Neural cell (in vitro differentiated cells): Measurements from ENCODE around the gene OXCT1. TPM values are rescaled to one million over a fixed set of nuclear protein-coding genes. Genes with fewer than 3 reads are reported as not detected.

Source experiments
- H2AFZ ChIP-seq: fragments of 200-600, 300-800 bp; sonication (generic), shearing (Covaris generic); 2 replicates; pipeline ENCODE4 v1.6.0; 2014; ENCODE audit warnings: low read depth, mild to moderate bottlenecking, antibody characterized with exemption, low read length, moderate library complexity
- H3F3A ChIP-seq: fragments of 200-600 bp; shearing (Covaris generic); 2 replicates; pipeline ENCODE4 v1.6.1; 2016; ENCODE audit warnings: mild to moderate bottlenecking, moderate library complexity, mixed read lengths, antibody characterized with exemption, low read length; ENCODE audit not compliant: insufficient read depth, poor library complexity, severe bottlenecking
- H3K27ac ChIP-seq: fragments of 200-600, 300-800 bp; sonication (generic), shearing (Covaris generic); 2 replicates; pipeline ENCODE4 v1.5.1; 2014; ENCODE audit warnings: mild to moderate bottlenecking, low read length, moderate library complexity
- H3K27me3 ChIP-seq: fragments of 300-800, 200-600 bp; sonication (generic), shearing (Covaris generic); 2 replicates; pipeline ENCODE4 v1.6.0; 2014; ENCODE audit warnings: mild to moderate bottlenecking, low read depth, low read length, moderate library complexity; ENCODE audit not compliant: insufficient read depth
- H3K36me3 ChIP-seq: fragments of 300-800, 200-600 bp; sonication (generic), shearing (Covaris generic); 2 replicates; pipeline ENCODE4 v1.5.1; 2014; ENCODE audit warnings: mild to moderate bottlenecking, antibody characterized with exemption, low read length, moderate library complexity; ENCODE audit not compliant: insufficient read depth
- H3K4me2 ChIP-seq: fragments of 300-800, 200-600 bp; sonication (generic), shearing (Covaris generic); 2 replicates; pipeline ENCODE4 v1.6.0; 2014; ENCODE audit warnings: mild to moderate bottlenecking, low read length
- H3K4me3 ChIP-seq: fragments of 300-800, 200-600 bp; sonication (generic), shearing (Covaris generic); 2 replicates; pipeline ENCODE4 v1.5.1; 2014; ENCODE audit warnings: mild to moderate bottlenecking, low read length, moderate library complexity
- H3K79me2 ChIP-seq: fragments of 200-600 bp; shearing (Covaris generic); replicated peaks from 2 replicates; pipeline ENCODE4 v1.6.0; 2014; ENCODE audit warnings: mild to moderate bottlenecking, low read length, moderate library complexity; ENCODE audit not compliant: insufficient read depth
- H3K9ac ChIP-seq: fragments of 300-800, 200-600 bp; sonication (generic), shearing (Covaris generic); 2 replicates; pipeline ENCODE4 v1.6.1; 2016; ENCODE audit warnings: mild to moderate bottlenecking, low read length, mixed read lengths
- H3K9me2 ChIP-seq: fragments of 200-600 bp; shearing (Covaris generic); 2 replicates; pipeline ENCODE4 v1.6.1; 2016; ENCODE audit warnings: mild to moderate bottlenecking, low read length, mixed read lengths; ENCODE audit not compliant: insufficient read depth
- H3K9me3 ChIP-seq: fragments of 200-600, 300-800 bp; sonication (generic), shearing (Covaris generic); 2 replicates; pipeline ENCODE4 v1.6.1; 2016; ENCODE audit warnings: mild to moderate bottlenecking, mixed run types, low read length, moderate library complexity, mixed read lengths
- H4K20me1 ChIP-seq: fragments of 200-600 bp; shearing (Covaris generic); 2 replicates; pipeline ENCODE4 v1.6.1; 2016; ENCODE audit warnings: mild to moderate bottlenecking, mixed run types; ENCODE audit not compliant: insufficient read depth
- EP300 ChIP-seq: fragments of 450-650 bp; conservative IDR thresholded peaks from 2 replicates; pipeline ENCODE4 v1.6.1; 2014; ENCODE audit warnings: antibody characterized with exemption, mild to moderate bottlenecking, moderate library complexity; ENCODE audit not compliant: poor library complexity, severe bottlenecking
- EZH2 ChIP-seq: fragments of 200-600, 300-800 bp; shearing (Covaris generic), sonication (generic); IDR thresholded peaks from 2 replicates; pipeline ENCODE4 v1.6.1; 2014; ENCODE audit warnings: antibody characterized with exemption, low read length, borderline replicate concordance, mild to moderate bottlenecking; ENCODE audit not compliant: insufficient read depth, poor library complexity, severe bottlenecking
- MXI1 ChIP-seq: fragments of 450-650 bp; conservative IDR thresholded peaks from 2 replicates; pipeline ENCODE4 v1.6.1; 2014; ENCODE audit warnings: antibody characterized with exemption, mild to moderate bottlenecking; ENCODE audit not compliant: poor library complexity, severe bottlenecking
- POLR2AphosphoS5 ChIP-seq: IDR thresholded peaks from 2 replicates; pipeline ENCODE4 v1.6.1; 2012
- RAD21 ChIP-seq: fragments of 450-650 bp; conservative IDR thresholded peaks from 2 replicates; pipeline ENCODE4 v1.6.1; 2014; ENCODE audit warnings: antibody characterized with exemption, mild to moderate bottlenecking, moderate library complexity
- REST ChIP-seq: IDR thresholded peaks from 2 replicates; pipeline ENCODE4 v1.6.1; 2012; ENCODE audit warnings: borderline replicate concordance
- SMC3 ChIP-seq: fragments of 450-650 bp; conservative IDR thresholded peaks from 2 replicates; pipeline ENCODE4 v1.6.1; 2014; ENCODE audit warnings: antibody characterized with exemption, mild to moderate bottlenecking, moderate library complexity; ENCODE audit not compliant: poor library complexity
- TAF1 ChIP-seq: IDR thresholded peaks from 2 replicates; pipeline ENCODE4 v1.6.1; 2012; ENCODE audit warnings: low read depth
- polyA plus RNA-seq: library from polyadenylated mRNA; depleted of rRNA; stranded (reverse); fragments of >200 nt; gene quantifications from 2 replicates; pipeline ENCODE4 v1.2.3, GENCODE V29; 2014
- TF ChIP-seq, protein P1 (sequence below): fragments of 450-650 bp; IDR thresholded peaks from 2 replicates; pipeline ENCODE4 v1.5.1; 2014; ENCODE audit warnings: antibody characterized with exemption, mild to moderate bottlenecking, moderate library complexity; ENCODE audit not compliant: poor library complexity, severe bottlenecking

Gene OXCT1
- polyA plus RNA-seq, 1 donor from 2014 or later, result 90.5 TPM

GRCh38 chr5:41722359-41722950 is 147.8 kb downstream of the OXCT1 start:
- no peak overlapping the region for H3K27ac ChIP-seq
- no peak overlapping the region for H3K9ac ChIP-seq
- H3K9me3 ChIP-seq, result no peaks in the 10 kb centered on the region
- no peaks in the 10 kb centered on the region for H3K79me2 ChIP-seq
- H3F3A ChIP-seq, result no peaks in the 10 kb centered on the region
- H3K36me3 ChIP-seq, result no peaks in the 10 kb centered on the region
- no peak overlapping the region for H3K4me2 ChIP-seq
- no peak overlapping the region for H2AFZ ChIP-seq
- H3K27me3 ChIP-seq, result no peaks in the 10 kb centered on the region
- TF ChIP-seq RAD21 (no peak), MXI1 (no peak), EZH2 (no peak), SMC3 (no peak), REST (no peak), POLR2AphosphoS5 (no peak), TAF1 (no peak), EP300 (no peak)
- TF ChIP-seq, protein P1, sequence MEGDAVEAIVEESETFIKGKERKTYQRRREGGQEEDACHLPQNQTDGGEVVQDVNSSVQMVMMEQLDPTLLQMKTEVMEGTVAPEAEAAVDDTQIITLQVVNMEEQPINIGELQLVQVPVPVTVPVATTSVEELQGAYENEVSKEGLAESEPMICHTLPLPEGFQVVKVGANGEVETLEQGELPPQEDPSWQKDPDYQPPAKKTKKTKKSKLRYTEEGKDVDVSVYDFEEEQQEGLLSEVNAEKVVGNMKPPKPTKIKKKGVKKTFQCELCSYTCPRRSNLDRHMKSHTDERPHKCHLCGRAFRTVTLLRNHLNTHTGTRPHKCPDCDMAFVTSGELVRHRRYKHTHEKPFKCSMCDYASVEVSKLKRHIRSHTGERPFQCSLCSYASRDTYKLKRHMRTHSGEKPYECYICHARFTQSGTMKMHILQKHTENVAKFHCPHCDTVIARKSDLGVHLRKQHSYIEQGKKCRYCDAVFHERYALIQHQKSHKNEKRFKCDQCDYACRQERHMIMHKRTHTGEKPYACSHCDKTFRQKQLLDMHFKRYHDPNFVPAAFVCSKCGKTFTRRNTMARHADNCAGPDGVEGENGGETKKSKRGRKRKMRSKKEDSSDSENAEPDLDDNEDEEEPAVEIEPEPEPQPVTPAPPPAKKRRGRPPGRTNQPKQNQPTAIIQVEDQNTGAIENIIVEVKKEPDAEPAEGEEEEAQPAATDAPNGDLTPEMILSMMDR, result no peak
- no peaks in the 10 kb centered on the region for H4K20me1 ChIP-seq
- no peak overlapping the region for H3K4me3 ChIP-seq
- no peaks in the 10 kb centered on the region for H3K9me2 ChIP-seq

DNA sequence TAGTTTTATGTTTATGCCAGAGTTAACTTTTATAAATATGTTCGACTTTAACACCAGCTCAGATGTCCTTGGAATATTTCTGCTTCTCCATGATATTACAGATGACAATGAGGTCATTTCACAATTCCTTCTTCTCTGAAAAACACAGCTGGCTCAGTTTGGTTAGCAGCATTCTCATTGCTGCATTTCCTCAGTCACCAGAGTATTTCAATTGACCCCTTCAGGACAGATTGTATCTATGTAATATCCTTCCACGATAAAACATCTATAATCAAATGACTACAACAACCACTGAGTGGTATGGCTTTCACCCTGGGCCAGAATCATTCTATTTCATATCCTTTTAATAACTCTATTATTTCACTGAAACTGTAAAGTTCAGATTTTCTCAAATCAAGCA is 148.7 kb downstream of the OXCT1 start:
- TF ChIP-seq TAF1 (no peak), EP300 (no peak), MXI1 (no peak), SMC3 (no peak), RAD21 (no peak), EZH2 (no peak)
- TF ChIP-seq, protein P1, result no peak
- no peak overlapping the region for H3K4me2 ChIP-seq
- H3K27ac ChIP-seq, result no peak overlapping the region
- no peaks in the 10 kb centered on the region for H3K36me3 ChIP-seq
- H3K27me3 ChIP-seq, result no peaks in the 10 kb centered on the region
- H3K9me2 ChIP-seq, result no peaks in the 10 kb centered on the region
- no peak overlapping the region for H3K9ac ChIP-seq
- no peak overlapping the region for H2AFZ ChIP-seq
- no peaks in the 10 kb centered on the region for H3K9me3 ChIP-seq
- no peaks in the 10 kb centered on the region for H3F3A ChIP-seq
- no peak overlapping the region for H3K4me3 ChIP-seq
- no peaks in the 10 kb centered on the region for H3K79me2 ChIP-seq
- no peaks in the 10 kb centered on the region for H4K20me1 ChIP-seq
